ENCODE measurements around the gene NAPEPLD.
A peak's percentile ranks its signal among the peaks of the same experiment; 100 is the strongest.
"Not testable (repeated sequence)": the region's sequence is repeated elsewhere in the genome, so short reads cannot be mapped to it uniquely, and the experiment has no call there.

NAPEPLD gene

GRCh38 chr7:103148994-103149807 is at the start of gene NAPEPLD:
NAPEPLD (minus strand) TSS chr7:103149099; CDS start chr7:103128776, 20,323 bp downstream.
- no CpG with 5 or more reads among the region's 82 CpGs for WGBS (ENCODE audit: insufficient coverage, insufficient read length)
- peak; percentile 47 for DNase-seq (ENCODE audit: low read depth, low spot score)
- Histone ChIP-seq H3K4me3 (ENCODE audit: low read length) (peak within 1 kb of the TSS; percentile 83), H3K9me3 (ENCODE audit: control insufficient read depth, insufficient read depth, low read length) (no peaks in the 10 kb centered on the region), H3K36me3 (ENCODE audit: control insufficient read depth, insufficient read depth, low read length) (no peaks in the 10 kb centered on the region), H3K4me1 (ENCODE audit: control insufficient read depth, insufficient read depth, low read length) (no peaks in the 10 kb centered on the region; the same call in 1 of the 2 replicates), H3K27me3 (ENCODE audit: control insufficient read depth, insufficient read depth, low read length) (no peaks in the 10 kb centered on the region; the same call in 1 of the 2 replicates), H3K27ac (ENCODE audit: low read length) (no peak within 1 kb of the TSS)

GRCh38 chr7:103198079-103198478 is 49.2 kb upstream of the NAPEPLD start:
- not testable (repeated sequence) for H3K4me3 ChIP-seq (ENCODE audit: low read length); DNase-seq (ENCODE audit: low read depth, low spot score); H3K4me1 ChIP-seq (ENCODE audit: control insufficient read depth, insufficient read depth, low read length); H3K27ac ChIP-seq (ENCODE audit: low read length); H3K9me3 ChIP-seq (ENCODE audit: control insufficient read depth, insufficient read depth, low read length); H3K36me3 ChIP-seq (ENCODE audit: control insufficient read depth, insufficient read depth, low read length); H3K27me3 ChIP-seq (ENCODE audit: control insufficient read depth, insufficient read depth, low read length)
- WGBS (ENCODE audit: insufficient coverage, insufficient read length), result 100% methylated on average over 1 of the region's 3 CpGs

- not testable (repeated sequence) for H3K27me3 ChIP-seq (ENCODE audit: control insufficient read depth, insufficient read depth, low read length); H3K36me3 ChIP-seq (ENCODE audit: control insufficient read depth, insufficient read depth, low read length); H3K4me1 ChIP-seq (ENCODE audit: control insufficient read depth, insufficient read depth, low read length); H3K4me3 ChIP-seq (ENCODE audit: low read length); H3K9me3 ChIP-seq (ENCODE audit: control insufficient read depth, insufficient read depth, low read length); DNase-seq (ENCODE audit: low read depth, low spot score); H3K27ac ChIP-seq (ENCODE audit: low read length)
- no CpG with 5 or more reads among the region's 4 CpGs for WGBS (ENCODE audit: insufficient coverage, insufficient read length)
These were observed 46.5 kb upstream of the NAPEPLD start for GRCh38 chr7:103195364-103195763.

GRCh38 chr7:103172415-103173146 is 23.7 kb upstream of the NAPEPLD start:
- DNase-seq (ENCODE audit: low read depth, low spot score); H3K9me3 ChIP-seq (ENCODE audit: control insufficient read depth, insufficient read depth, low read length); H3K4me3 ChIP-seq (ENCODE audit: low read length); H3K27me3 ChIP-seq (ENCODE audit: control insufficient read depth, insufficient read depth, low read length); H3K4me1 ChIP-seq (ENCODE audit: control insufficient read depth, insufficient read depth, low read length); H3K27ac ChIP-seq (ENCODE audit: low read length); H3K36me3 ChIP-seq (ENCODE audit: control insufficient read depth, insufficient read depth, low read length): not testable (repeated sequence)
- WGBS (ENCODE audit: insufficient coverage, insufficient read length), result no CpG with 5 or more reads among the region's 8 CpGs

- not testable (repeated sequence) for H3K9me3 ChIP-seq (ENCODE audit: control insufficient read depth, insufficient read depth, low read length); H3K27me3 ChIP-seq (ENCODE audit: control insufficient read depth, insufficient read depth, low read length); DNase-seq (ENCODE audit: low read depth, low spot score); H3K36me3 ChIP-seq (ENCODE audit: control insufficient read depth, insufficient read depth, low read length); H3K27ac ChIP-seq (ENCODE audit: low read length); H3K4me1 ChIP-seq (ENCODE audit: control insufficient read depth, insufficient read depth, low read length); H3K4me3 ChIP-seq (ENCODE audit: low read length)
- no CpG with 5 or more reads among the region's 6 CpGs for WGBS (ENCODE audit: insufficient coverage, insufficient read length)
These were observed 23.0 kb upstream of the NAPEPLD start for GRCh38 chr7:103171695-103172414.

GRCh38 chr7:103166921-103167544 is 18.1 kb upstream of the NAPEPLD start:
- H3K36me3 ChIP-seq (ENCODE audit: control insufficient read depth, insufficient read depth, low read length); DNase-seq (ENCODE audit: low read depth, low spot score); H3K27ac ChIP-seq (ENCODE audit: low read length); H3K9me3 ChIP-seq (ENCODE audit: control insufficient read depth, insufficient read depth, low read length); H3K27me3 ChIP-seq (ENCODE audit: control insufficient read depth, insufficient read depth, low read length); H3K4me1 ChIP-seq (ENCODE audit: control insufficient read depth, insufficient read depth, low read length); H3K4me3 ChIP-seq (ENCODE audit: low read length): not testable (repeated sequence)
- WGBS (ENCODE audit: insufficient coverage, insufficient read length), result no CpG with 5 or more reads among the region's 3 CpGs

GRCh38 chr7:103163087-103163825 is 14.4 kb upstream of the NAPEPLD start:
- not testable (repeated sequence) for H3K36me3 ChIP-seq (ENCODE audit: control insufficient read depth, insufficient read depth, low read length); H3K4me1 ChIP-seq (ENCODE audit: control insufficient read depth, insufficient read depth, low read length); DNase-seq (ENCODE audit: low read depth, low spot score); H3K27ac ChIP-seq (ENCODE audit: low read length); H3K4me3 ChIP-seq (ENCODE audit: low read length); H3K9me3 ChIP-seq (ENCODE audit: control insufficient read depth, insufficient read depth, low read length); H3K27me3 ChIP-seq (ENCODE audit: control insufficient read depth, insufficient read depth, low read length)
- no CpG with 5 or more reads among the region's 5 CpGs for WGBS (ENCODE audit: insufficient coverage, insufficient read length)

GRCh38 chr7:103162641-103163040 is 13.7 kb upstream of the NAPEPLD start:
- H3K27me3 ChIP-seq (ENCODE audit: control insufficient read depth, insufficient read depth, low read length); DNase-seq (ENCODE audit: low read depth, low spot score); H3K27ac ChIP-seq (ENCODE audit: low read length); H3K36me3 ChIP-seq (ENCODE audit: control insufficient read depth, insufficient read depth, low read length); H3K4me3 ChIP-seq (ENCODE audit: low read length); H3K9me3 ChIP-seq (ENCODE audit: control insufficient read depth, insufficient read depth, low read length); H3K4me1 ChIP-seq (ENCODE audit: control insufficient read depth, insufficient read depth, low read length): not testable (repeated sequence)
- WGBS (ENCODE audit: insufficient coverage, insufficient read length), result no CpG with 5 or more reads among the region's 2 CpGs

GRCh38 chr7:103161998-103162616 is 13.2 kb upstream of the NAPEPLD start:
- not testable (repeated sequence) for H3K36me3 ChIP-seq (ENCODE audit: control insufficient read depth, insufficient read depth, low read length); H3K4me1 ChIP-seq (ENCODE audit: control insufficient read depth, insufficient read depth, low read length); DNase-seq (ENCODE audit: low read depth, low spot score); H3K27me3 ChIP-seq (ENCODE audit: control insufficient read depth, insufficient read depth, low read length); H3K27ac ChIP-seq (ENCODE audit: low read length); H3K9me3 ChIP-seq (ENCODE audit: control insufficient read depth, insufficient read depth, low read length); H3K4me3 ChIP-seq (ENCODE audit: low read length)
- 100% methylated on average over 1 of the region's 3 CpGs for WGBS (ENCODE audit: insufficient coverage, insufficient read length)

All from iPS DF 6.9 (cell line).